ENCODE measurements around the gene SRSF12.
"Not testable (repeated sequence)": the region's sequence is repeated elsewhere in the genome, so short reads cannot be mapped to it uniquely, and the experiment has no call there.

SRSF12 gene

DNA sequence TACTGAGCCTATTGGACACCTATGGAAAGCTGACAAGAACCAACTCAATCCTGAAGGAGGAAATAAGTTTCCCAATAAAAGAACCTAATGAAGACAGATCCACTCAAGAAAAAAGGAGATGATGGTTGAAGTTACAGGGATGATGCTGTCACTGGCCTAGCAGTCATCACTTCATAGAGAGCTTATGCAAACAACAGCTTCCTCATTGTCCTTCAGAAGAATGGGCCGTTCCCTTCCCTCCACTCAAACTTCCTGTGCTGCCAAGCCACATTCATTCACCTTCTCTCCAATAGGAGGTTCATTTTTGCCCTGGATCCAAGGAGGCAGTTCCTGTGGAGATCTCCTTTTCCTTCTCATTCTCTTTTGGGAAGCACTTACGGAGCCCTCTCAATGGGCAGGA lies 14.2 kb upstream of the SRSF12 start:
- Histone ChIP-seq H3K9me3 (ENCODE audit: insufficient read depth, low read depth, low read length) (no peaks in the 10 kb centered on the region), H3K9ac (ENCODE audit: low read depth, low read length, poor library complexity, severe bottlenecking) (no peak overlapping the region), H3K4me1 (ENCODE audit: insufficient read depth, low read length, poor library complexity, severe bottlenecking) (no peaks in the 10 kb centered on the region), H3K79me2 (ENCODE audit: insufficient read depth, low read length) (no peaks in the 10 kb centered on the region), H4K20me1 (ENCODE audit: insufficient read depth, low read length, poor library complexity, severe bottlenecking) (no peaks in the 10 kb centered on the region), H2AFZ (ENCODE audit: low read length) (no peak overlapping the region), H3K27me3 (ENCODE audit: insufficient read depth, low read length, poor library complexity, severe bottlenecking) (no peaks in the 10 kb centered on the region), H3K4me2 (ENCODE audit: low read depth, low read length, poor library complexity, severe bottlenecking) (no peak overlapping the region), H3K4me3 (ENCODE audit: low read length, poor library complexity, severe bottlenecking) (no peak overlapping the region), H3K36me3 (ENCODE audit: insufficient read depth, low read length) (no peaks in the 10 kb centered on the region), H3F3A (ENCODE audit: low read depth) (no peaks in the 10 kb centered on the region), H3K9me2 (replicated peaks; ENCODE audit: low read depth, low read length) (no peaks in the 10 kb centered on the region)
- TF ChIP-seq EZH2phosphoT487 (IDR thresholded peaks at IDR 0.05; ENCODE audit: borderline replicate concordance): no peak
- TF ChIP-seq, protein P1, sequence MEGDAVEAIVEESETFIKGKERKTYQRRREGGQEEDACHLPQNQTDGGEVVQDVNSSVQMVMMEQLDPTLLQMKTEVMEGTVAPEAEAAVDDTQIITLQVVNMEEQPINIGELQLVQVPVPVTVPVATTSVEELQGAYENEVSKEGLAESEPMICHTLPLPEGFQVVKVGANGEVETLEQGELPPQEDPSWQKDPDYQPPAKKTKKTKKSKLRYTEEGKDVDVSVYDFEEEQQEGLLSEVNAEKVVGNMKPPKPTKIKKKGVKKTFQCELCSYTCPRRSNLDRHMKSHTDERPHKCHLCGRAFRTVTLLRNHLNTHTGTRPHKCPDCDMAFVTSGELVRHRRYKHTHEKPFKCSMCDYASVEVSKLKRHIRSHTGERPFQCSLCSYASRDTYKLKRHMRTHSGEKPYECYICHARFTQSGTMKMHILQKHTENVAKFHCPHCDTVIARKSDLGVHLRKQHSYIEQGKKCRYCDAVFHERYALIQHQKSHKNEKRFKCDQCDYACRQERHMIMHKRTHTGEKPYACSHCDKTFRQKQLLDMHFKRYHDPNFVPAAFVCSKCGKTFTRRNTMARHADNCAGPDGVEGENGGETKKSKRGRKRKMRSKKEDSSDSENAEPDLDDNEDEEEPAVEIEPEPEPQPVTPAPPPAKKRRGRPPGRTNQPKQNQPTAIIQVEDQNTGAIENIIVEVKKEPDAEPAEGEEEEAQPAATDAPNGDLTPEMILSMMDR (conservative IDR thresholded peaks at IDR 0.05; ENCODE audit: low read length): no peak

DNA sequence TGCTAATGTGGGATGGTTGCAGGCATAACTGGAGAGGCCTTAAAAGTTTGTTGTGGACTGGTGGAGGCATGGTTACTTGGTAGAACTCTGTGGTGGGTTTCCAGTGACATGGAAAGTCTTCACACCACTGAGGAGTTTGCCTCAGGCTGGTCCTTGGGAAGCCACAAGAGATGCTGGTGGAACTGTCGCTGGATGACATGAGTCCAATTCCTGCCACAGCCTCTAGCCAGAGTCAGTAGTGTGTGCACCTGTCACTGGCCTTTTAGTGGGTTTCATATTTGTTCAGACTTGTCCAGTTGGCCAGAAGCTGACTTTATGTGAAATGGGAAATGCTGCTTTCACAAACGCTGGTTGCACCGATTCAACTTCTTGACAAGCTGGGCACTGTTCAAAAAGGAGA lies 13.7 kb upstream of the SRSF12 start:
- no peaks in the 10 kb centered on the region for H4K20me1 ChIP-seq (ENCODE audit: insufficient read depth, low read length, poor library complexity, severe bottlenecking)
- H3K36me3 ChIP-seq (ENCODE audit: insufficient read depth, low read length): no peaks in the 10 kb centered on the region
- H3K9me3 ChIP-seq (ENCODE audit: insufficient read depth, low read depth, low read length): no peaks in the 10 kb centered on the region
- no peak overlapping the region for H3K9ac ChIP-seq (ENCODE audit: low read depth, low read length, poor library complexity, severe bottlenecking)
- no peak overlapping the region for H3K4me3 ChIP-seq (ENCODE audit: low read length, poor library complexity, severe bottlenecking)
- no peak for TF ChIP-seq EZH2phosphoT487 (IDR thresholded peaks at IDR 0.05; ENCODE audit: borderline replicate concordance)
- TF ChIP-seq, protein P1 (conservative IDR thresholded peaks at IDR 0.05; ENCODE audit: low read length): no peak
- H3K79me2 ChIP-seq (ENCODE audit: insufficient read depth, low read length): no peaks in the 10 kb centered on the region
- no peaks in the 10 kb centered on the region for H3K27me3 ChIP-seq (ENCODE audit: insufficient read depth, low read length, poor library complexity, severe bottlenecking)
- H3K4me2 ChIP-seq (ENCODE audit: low read depth, low read length, poor library complexity, severe bottlenecking): no peak overlapping the region
- no peak overlapping the region for H2AFZ ChIP-seq (ENCODE audit: low read length)
- H3K9me2 ChIP-seq (replicated peaks; ENCODE audit: low read depth, low read length): no peaks in the 10 kb centered on the region
- H3K4me1 ChIP-seq (ENCODE audit: insufficient read depth, low read length, poor library complexity, severe bottlenecking): no peaks in the 10 kb centered on the region
- no peaks in the 10 kb centered on the region for H3F3A ChIP-seq (ENCODE audit: low read depth)

DNA sequence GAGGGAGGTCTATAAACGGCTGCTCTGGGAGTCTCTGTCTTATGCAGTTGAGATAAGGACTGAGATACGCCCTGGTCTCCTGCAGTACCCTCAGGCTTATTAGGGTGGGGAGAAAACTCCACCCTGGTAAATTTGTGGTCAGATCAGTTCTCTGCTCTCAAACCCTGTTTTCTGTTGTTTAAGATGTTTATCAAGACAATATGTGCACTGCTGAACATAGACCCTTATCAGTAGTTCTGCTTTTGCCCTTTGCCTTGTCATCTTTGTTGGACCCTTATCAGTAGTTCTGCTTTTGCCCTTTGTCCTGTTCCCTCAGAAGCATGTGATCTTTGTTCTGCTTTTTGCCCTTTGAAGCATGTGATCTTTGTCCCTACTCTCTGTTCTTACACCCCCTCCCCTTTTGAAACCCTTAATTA lies 10.4 kb upstream of the SRSF12 start:
- not testable (repeated sequence) for H3K9ac ChIP-seq (ENCODE audit: low read depth, low read length, poor library complexity, severe bottlenecking); H2AFZ ChIP-seq (ENCODE audit: low read length); H3K4me2 ChIP-seq (ENCODE audit: low read depth, low read length, poor library complexity, severe bottlenecking); H3K4me3 ChIP-seq (ENCODE audit: low read length, poor library complexity, severe bottlenecking); H3K27me3 ChIP-seq (ENCODE audit: insufficient read depth, low read length, poor library complexity, severe bottlenecking); H3K4me1 ChIP-seq (ENCODE audit: insufficient read depth, low read length, poor library complexity, severe bottlenecking); H3K9me3 ChIP-seq (ENCODE audit: insufficient read depth, low read depth, low read length); H3K79me2 ChIP-seq (ENCODE audit: insufficient read depth, low read length); H4K20me1 ChIP-seq (ENCODE audit: insufficient read depth, low read length, poor library complexity, severe bottlenecking); H3K9me2 ChIP-seq (replicated peaks; ENCODE audit: low read depth, low read length); H3F3A ChIP-seq (ENCODE audit: low read depth); H3K36me3 ChIP-seq (ENCODE audit: insufficient read depth, low read length)

DNA sequence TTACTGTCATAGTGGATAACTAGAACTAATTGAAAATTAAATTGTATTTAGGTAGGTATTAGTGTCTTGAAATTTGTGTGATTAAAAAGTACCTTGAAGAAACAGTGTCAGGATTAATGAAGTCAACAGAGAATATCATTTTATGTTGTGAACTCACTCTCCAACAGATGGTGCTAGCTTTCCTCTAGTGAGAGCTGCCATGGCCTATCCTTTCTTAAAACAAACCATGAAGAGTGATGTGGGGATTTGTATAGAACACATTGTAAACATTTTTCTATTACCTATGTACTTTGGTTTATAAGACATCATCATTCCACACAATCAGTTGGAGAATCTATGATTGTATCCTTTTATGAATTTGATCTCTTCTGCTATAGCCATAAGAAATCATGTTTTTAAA lies 4.8 kb upstream of the SRSF12 start:
- H3K9me3 ChIP-seq (ENCODE audit: insufficient read depth, low read depth, low read length): no peaks in the 10 kb centered on the region
- H4K20me1 ChIP-seq (ENCODE audit: insufficient read depth, low read length, poor library complexity, severe bottlenecking): no peaks in the 10 kb centered on the region
- H3K4me2 ChIP-seq (ENCODE audit: low read depth, low read length, poor library complexity, severe bottlenecking): no peak overlapping the region
- no peak overlapping the region for H3K4me3 ChIP-seq (ENCODE audit: low read length, poor library complexity, severe bottlenecking)
- no peaks in the 10 kb centered on the region for H3K9me2 ChIP-seq (replicated peaks; ENCODE audit: low read depth, low read length)
- TF ChIP-seq EZH2phosphoT487 (IDR thresholded peaks at IDR 0.05; ENCODE audit: borderline replicate concordance): no peak
- TF ChIP-seq, protein P1 (conservative IDR thresholded peaks at IDR 0.05; ENCODE audit: low read length): peak; percentile 80
- H3K36me3 ChIP-seq (ENCODE audit: insufficient read depth, low read length): no peaks in the 10 kb centered on the region
- H3K4me1 ChIP-seq (ENCODE audit: insufficient read depth, low read length, poor library complexity, severe bottlenecking): no peaks in the 10 kb centered on the region
- no peak overlapping the region for H2AFZ ChIP-seq (ENCODE audit: low read length)
- H3K9ac ChIP-seq (ENCODE audit: low read depth, low read length, poor library complexity, severe bottlenecking): no peak overlapping the region
- H3F3A ChIP-seq (ENCODE audit: low read depth): no peaks in the 10 kb centered on the region
- no peaks in the 10 kb centered on the region for H3K27me3 ChIP-seq (ENCODE audit: insufficient read depth, low read length, poor library complexity, severe bottlenecking)
- no peaks in the 10 kb centered on the region for H3K79me2 ChIP-seq (ENCODE audit: insufficient read depth, low read length)
